ENCODE results near the gene CBX3.
"Not testable (repeated sequence)": the region's sequence is repeated elsewhere in the genome, so short reads cannot be mapped to it uniquely, and the experiment has no call there.

The CBX3 gene

DNA sequence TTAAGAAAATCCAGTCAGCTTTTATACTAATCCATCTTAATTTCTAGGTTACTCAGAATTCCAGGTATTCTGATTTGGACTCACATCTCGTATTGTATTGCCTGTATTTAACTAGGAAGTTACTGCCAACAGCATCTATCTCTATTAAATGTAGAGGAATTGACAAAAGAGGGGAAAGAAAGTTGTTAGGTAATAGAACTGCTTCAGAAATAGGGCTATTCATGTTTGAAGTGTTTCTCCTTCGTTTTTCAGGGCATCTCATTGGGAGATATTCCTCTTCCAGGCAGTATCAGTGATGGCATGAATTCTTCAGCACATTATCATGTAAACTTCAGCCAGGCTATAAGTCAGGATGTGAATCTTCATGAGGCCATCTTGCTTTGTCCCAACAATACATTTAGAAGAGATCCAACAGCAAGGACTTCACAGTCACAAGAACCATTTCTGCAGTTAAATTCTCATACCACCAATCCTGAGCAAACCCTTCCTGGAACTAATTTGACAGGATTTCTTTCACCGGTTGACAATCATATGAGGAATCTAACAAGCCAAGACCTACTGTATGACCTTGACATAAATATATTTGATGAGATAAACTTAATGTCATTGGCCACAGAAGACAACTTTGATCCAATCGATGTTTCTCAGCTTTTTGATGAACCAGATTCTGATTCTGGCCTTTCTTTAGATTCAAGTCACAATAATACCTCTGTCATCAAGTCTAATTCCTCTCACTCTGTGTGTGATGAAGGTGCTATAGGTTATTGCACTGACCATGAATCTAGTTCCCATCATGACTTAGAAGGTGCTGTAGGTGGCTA is 17.1 kb upstream of the CBX3 start:
- not testable (repeated sequence) for H3K27ac ChIP-seq (ENCODE audit: low read depth, low read length); H3K9ac ChIP-seq (ENCODE audit: low read length); H3K4me2 ChIP-seq (ENCODE audit: low read length); H2BK120ac ChIP-seq (ENCODE audit: low read depth, low read length); H3K27me3 ChIP-seq (ENCODE audit: insufficient read depth, low read length, poor library complexity); DNase-seq; H3K79me1 ChIP-seq (ENCODE audit: low read length); H3K4ac ChIP-seq (ENCODE audit: low read depth, low read length); H3K36me3 ChIP-seq (ENCODE audit: control insufficient read depth, insufficient read depth, low read length); H2BK5ac ChIP-seq (ENCODE audit: low read length); H3K23ac ChIP-seq (ENCODE audit: low read length); H3K18ac ChIP-seq (ENCODE audit: low read length); H2AK5ac ChIP-seq (ENCODE audit: low read length); H3K4me3 ChIP-seq (ENCODE audit: low read length); H4K5ac ChIP-seq (ENCODE audit: low read length); H3K4me1 ChIP-seq (ENCODE audit: control insufficient read depth, low read depth, low read length); H3K79me2 ChIP-seq (ENCODE audit: control insufficient read depth, insufficient read depth, low read length); H3K56ac ChIP-seq (ENCODE audit: low read length); H2BK15ac ChIP-seq (replicated peaks; ENCODE audit: low read depth); H4K8ac ChIP-seq (ENCODE audit: low read depth, low read length)
- no CpG with 5 or more reads among the region's 4 CpGs for WGBS (ENCODE audit: extremely low coverage, insufficient coverage, low lambda C conversion rate)

- Histone ChIP-seq H3K79me1 (ENCODE audit: low read length) (no peaks in the 10 kb centered on the region), H3K4me2 (ENCODE audit: low read length) (no peak overlapping the region), H3K4me1 (ENCODE audit: control insufficient read depth, low read depth, low read length) (no peaks in the 10 kb centered on the region), H3K56ac (ENCODE audit: low read length) (no peak overlapping the region), H3K36me3 (ENCODE audit: control insufficient read depth, insufficient read depth, low read length) (peaks cover 5% of the 10 kb centered on the region), H3K9ac (ENCODE audit: low read length) (no peak overlapping the region), H4K8ac (ENCODE audit: low read depth, low read length) (no peak overlapping the region), H2AK5ac (ENCODE audit: low read length) (no peak overlapping the region), H3K4ac (ENCODE audit: low read depth, low read length) (no peak overlapping the region), H3K23ac (ENCODE audit: low read length) (no peak overlapping the region), H3K79me2 (ENCODE audit: control insufficient read depth, insufficient read depth, low read length) (peaks cover under 1% of the 10 kb centered on the region), H3K4me3 (ENCODE audit: low read length) (no peak overlapping the region), H2BK15ac (replicated peaks; ENCODE audit: low read depth) (no peak overlapping the region), H3K27me3 (ENCODE audit: insufficient read depth, low read length, poor library complexity) (no peaks in the 10 kb centered on the region), H2BK120ac (ENCODE audit: low read depth, low read length) (no peak overlapping the region), H2BK5ac (ENCODE audit: low read length) (no peak overlapping the region), H3K18ac (ENCODE audit: low read length) (no peak overlapping the region), H3K27ac (ENCODE audit: low read depth, low read length) (no peak overlapping the region), H4K5ac (ENCODE audit: low read length) (no peak overlapping the region)
- WGBS (ENCODE audit: extremely low coverage, insufficient coverage, low lambda C conversion rate): no CpG with 5 or more reads among the region's 10 CpGs
- DNase-seq: no peak
Measured at GRCh38 chr7:26185131-26185843, 16.3 kb upstream of the CBX3 start.

DNA sequence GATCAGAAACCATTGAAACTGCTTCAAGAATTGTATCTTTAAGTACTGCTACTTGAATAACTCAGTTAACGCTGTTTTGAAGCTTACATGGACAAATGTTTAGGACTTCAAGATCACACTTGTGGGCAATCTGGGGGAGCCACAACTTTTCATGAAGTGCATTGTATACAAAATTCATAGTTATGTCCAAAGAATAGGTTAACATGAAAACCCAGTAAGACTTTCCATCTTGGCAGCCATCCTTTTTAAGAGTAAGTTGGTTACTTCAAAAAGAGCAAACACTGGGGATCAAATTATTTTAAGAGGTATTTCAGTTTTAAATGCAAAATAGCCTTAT is 15.7 kb upstream of the CBX3 start:
- Histone ChIP-seq H3K4ac (ENCODE audit: low read depth, low read length) (no peak overlapping the region), H3K4me3 (ENCODE audit: low read length) (no peak overlapping the region), H4K5ac (ENCODE audit: low read length) (no peak overlapping the region), H2BK5ac (ENCODE audit: low read length) (no peak overlapping the region), H3K27me3 (ENCODE audit: insufficient read depth, low read length, poor library complexity) (no peaks in the 10 kb centered on the region), H2BK15ac (replicated peaks; ENCODE audit: low read depth) (no peak overlapping the region), H4K8ac (ENCODE audit: low read depth, low read length) (no peak overlapping the region), H3K9ac (ENCODE audit: low read length) (no peak overlapping the region), H3K56ac (ENCODE audit: low read length) (no peak overlapping the region), H3K18ac (ENCODE audit: low read length) (no peak overlapping the region), H3K79me2 (ENCODE audit: control insufficient read depth, insufficient read depth, low read length) (peaks cover 5% of the 10 kb centered on the region), H2AK5ac (ENCODE audit: low read length) (no peak overlapping the region), H3K4me2 (ENCODE audit: low read length) (no peak overlapping the region), H3K23ac (ENCODE audit: low read length) (no peak overlapping the region), H3K79me1 (ENCODE audit: low read length) (no peaks in the 10 kb centered on the region), H2BK120ac (ENCODE audit: low read depth, low read length) (no peak overlapping the region), H3K27ac (ENCODE audit: low read depth, low read length) (no peak overlapping the region), H3K4me1 (ENCODE audit: control insufficient read depth, low read depth, low read length) (no peaks in the 10 kb centered on the region), H3K36me3 (ENCODE audit: control insufficient read depth, insufficient read depth, low read length) (peaks cover 9% of the 10 kb centered on the region)
- DNase-seq: no peak
- no CpG with 5 or more reads among the region's 1 CpG for WGBS (ENCODE audit: extremely low coverage, insufficient coverage, low lambda C conversion rate)

DNA sequence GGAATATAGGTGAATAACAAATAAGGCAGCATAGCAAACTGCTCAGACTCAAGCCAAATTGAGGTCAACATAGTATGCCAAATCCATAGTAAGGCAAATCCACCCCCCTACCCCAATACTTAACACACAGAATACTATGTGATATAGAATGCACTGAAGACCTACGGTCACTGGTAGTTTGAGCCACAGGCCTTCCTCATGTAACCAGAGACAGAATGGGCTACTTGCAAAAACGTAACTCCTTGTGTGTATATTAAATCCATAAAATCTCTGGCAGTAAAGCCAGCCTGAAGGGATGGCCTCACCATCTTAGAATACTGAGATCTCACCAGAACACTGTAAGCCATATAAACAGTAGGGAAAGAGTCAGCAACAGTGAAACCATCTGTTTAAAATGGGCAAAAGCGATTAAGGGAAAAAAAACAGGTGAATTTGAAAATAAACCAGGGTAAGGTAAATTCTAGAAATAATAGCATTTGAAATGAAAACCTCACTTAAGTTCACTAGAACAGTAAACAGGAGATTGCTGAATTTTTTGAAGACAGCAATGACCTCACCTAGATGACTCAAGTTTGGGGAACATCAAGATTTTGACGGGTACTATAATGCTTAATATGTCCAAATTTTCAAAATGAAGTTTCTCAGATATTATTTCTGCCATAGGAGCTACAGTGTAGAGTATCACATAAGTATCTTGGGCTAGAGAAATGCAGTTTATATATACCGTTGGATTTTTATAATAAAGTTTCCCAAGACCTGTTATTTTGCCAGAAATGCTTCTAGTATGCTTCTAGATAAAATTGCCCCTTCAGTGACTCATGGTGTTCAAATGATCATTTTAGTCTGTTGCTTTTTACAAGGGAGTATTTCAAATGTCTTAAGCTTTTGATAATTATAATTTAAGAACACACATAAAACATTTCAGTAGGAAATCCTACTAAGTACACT is 14.9 kb upstream of the CBX3 start:
- H3K27me3 ChIP-seq (ENCODE audit: insufficient read depth, low read length, poor library complexity): no peaks in the 10 kb centered on the region
- no peak overlapping the region for H3K4ac ChIP-seq (ENCODE audit: low read depth, low read length)
- DNase-seq: no peak
- H3K27ac ChIP-seq (ENCODE audit: low read depth, low read length): no peak overlapping the region
- WGBS (ENCODE audit: extremely low coverage, insufficient coverage, low lambda C conversion rate): no CpG with 5 or more reads among the region's 5 CpGs
- H3K4me3 ChIP-seq (ENCODE audit: low read length): no peak overlapping the region
- no peak overlapping the region for H2BK5ac ChIP-seq (ENCODE audit: low read length)
- H3K79me2 ChIP-seq (ENCODE audit: control insufficient read depth, insufficient read depth, low read length): peaks cover 6% of the 10 kb centered on the region
- no peak overlapping the region for H3K9ac ChIP-seq (ENCODE audit: low read length)
- no peak overlapping the region for H3K4me2 ChIP-seq (ENCODE audit: low read length)
- no peak overlapping the region for H3K56ac ChIP-seq (ENCODE audit: low read length)
- H4K8ac ChIP-seq (ENCODE audit: low read depth, low read length): no peak overlapping the region
- H2AK5ac ChIP-seq (ENCODE audit: low read length): no peak overlapping the region
- no peak overlapping the region for H2BK15ac ChIP-seq (replicated peaks; ENCODE audit: low read depth)
- no peak overlapping the region for H3K18ac ChIP-seq (ENCODE audit: low read length)
- no peak overlapping the region for H3K23ac ChIP-seq (ENCODE audit: low read length)
- no peaks in the 10 kb centered on the region for H3K4me1 ChIP-seq (ENCODE audit: control insufficient read depth, low read depth, low read length)
- no peak overlapping the region for H2BK120ac ChIP-seq (ENCODE audit: low read depth, low read length)
- no peak overlapping the region for H4K5ac ChIP-seq (ENCODE audit: low read length)
- H3K79me1 ChIP-seq (ENCODE audit: low read length): no peaks in the 10 kb centered on the region
- H3K36me3 ChIP-seq (ENCODE audit: control insufficient read depth, insufficient read depth, low read length): peaks cover 11% of the 10 kb centered on the region

- H3K4me1 ChIP-seq (ENCODE audit: control insufficient read depth, low read depth, low read length): no peaks in the 10 kb centered on the region
- peaks cover 11% of the 10 kb centered on the region for H3K79me2 ChIP-seq (ENCODE audit: control insufficient read depth, insufficient read depth, low read length)
- no peak overlapping the region for H2BK5ac ChIP-seq (ENCODE audit: low read length)
- no peak overlapping the region for H4K5ac ChIP-seq (ENCODE audit: low read length)
- no peak overlapping the region for H3K4ac ChIP-seq (ENCODE audit: low read depth, low read length)
- no peak overlapping the region for H3K4me2 ChIP-seq (ENCODE audit: low read length)
- no peak overlapping the region for H2BK15ac ChIP-seq (replicated peaks; ENCODE audit: low read depth)
- H3K79me1 ChIP-seq (ENCODE audit: low read length): no peaks in the 10 kb centered on the region
- H3K9ac ChIP-seq (ENCODE audit: low read length): no peak overlapping the region
- WGBS (ENCODE audit: extremely low coverage, insufficient coverage, low lambda C conversion rate): no CpG with 5 or more reads among the region's 11 CpGs
- no peak overlapping the region for H2BK120ac ChIP-seq (ENCODE audit: low read depth, low read length)
- H3K4me3 ChIP-seq (ENCODE audit: low read length): no peak overlapping the region
- no peak overlapping the region for H3K27ac ChIP-seq (ENCODE audit: low read depth, low read length)
- no peak overlapping the region for H3K23ac ChIP-seq (ENCODE audit: low read length)
- H2AK5ac ChIP-seq (ENCODE audit: low read length): no peak overlapping the region
- DNase-seq: no peak
- H3K27me3 ChIP-seq (ENCODE audit: insufficient read depth, low read length, poor library complexity): no peaks in the 10 kb centered on the region
- no peak overlapping the region for H3K18ac ChIP-seq (ENCODE audit: low read length)
- peaks cover 13% of the 10 kb centered on the region for H3K36me3 ChIP-seq (ENCODE audit: control insufficient read depth, insufficient read depth, low read length)
- H4K8ac ChIP-seq (ENCODE audit: low read depth, low read length): no peak overlapping the region
- no peak overlapping the region for H3K56ac ChIP-seq (ENCODE audit: low read length)
Measured at GRCh38 chr7:26187380-26188205, 14.0 kb upstream of the CBX3 start.
